Measurements from ENCODE around the gene IZUMO1. TPM values are rescaled to one million over a fixed set of nuclear protein-coding genes. Genes with fewer than 3 reads are reported as not detected.
A peak's percentile ranks its signal among the peaks of the same experiment; 100 is the strongest.

The IZUMO1 gene
- total and polyA plus RNA-seq, 2 of the 8 experiments (the other 6 are each of a cell fraction or from before 2014, with no cell fraction given): 0.33 to 1.8 TPM

GRCh38 chr19:48752496-48753365 lies 6.0 kb upstream of the IZUMO1 start, which contains the start of gene FUT1 (continued):
- TF ChIP-seq HDAC2 (IDR thresholded peaks at IDR 0.05; ENCODE audit: borderline replicate concordance in 1 of 2, low read depth in 2 of 2, low read length in 2 of 2): peak in 1 of 2 experiments; percentile 6; a peak in 1 of 4 replicates
- peak; percentile 45; the same call in 1 of the 2 replicates for TF ChIP-seq PHF8 (conservative IDR thresholded peaks at IDR 0.05; ENCODE audit: low read depth, low read length)
- peak; percentile 88 for TF ChIP-seq BACH1 (IDR thresholded peaks at IDR 0.05; ENCODE audit: low read length)
- no peak for TF ChIP-seq SIRT6 (IDR thresholded peaks at IDR 0.05; ENCODE audit: low read length)
- peak; percentile 94 for TF ChIP-seq TCF12 (IDR thresholded peaks at IDR 0.05; ENCODE audit: low read depth, low read length)
- no peak for TF ChIP-seq JUN (IDR thresholded peaks at IDR 0.05; ENCODE audit: low read depth, low read length)
- TF ChIP-seq EZH2 (IDR thresholded peaks at IDR 0.05; ENCODE audit: low read depth, low read length, severe bottlenecking): no peak
- TF ChIP-seq GTF2F1 (IDR thresholded peaks at IDR 0.05; ENCODE audit: borderline replicate concordance, low read depth, low read length): no peak
- TF ChIP-seq ATF2 (IDR thresholded peaks at IDR 0.05; ENCODE audit: low read length): no peak
- TF ChIP-seq YY1 (IDR thresholded peaks at IDR 0.05; ENCODE audit: low read depth, low read length): peak; percentile 81
- TF ChIP-seq SRF (IDR thresholded peaks at IDR 0.05; ENCODE audit: low read depth, low read length): 0 out of 2 replicates have a peak, but pooled peaks have one; percentile 2
- peak; percentile 81; the same call in 1 of the 2 replicates for TF ChIP-seq EGR1 (IDR thresholded peaks at IDR 0.05; ENCODE audit: borderline replicate concordance, low read depth, low read length)
- peak; percentile 78 for TF ChIP-seq MAX (IDR thresholded peaks at IDR 0.05)
- TF ChIP-seq SIN3A (conservative IDR thresholded peaks at IDR 0.05 in 1 of 2, IDR thresholded peaks at IDR 0.05 in 1 of 2; ENCODE audit: low read depth in 1 of 2, low read length in 2 of 2): peak in 1 of 2 experiments; percentile 69; a peak in 1 of 4 replicates
- peak; percentile 35 for TF ChIP-seq TAF7 (optimal IDR thresholded peaks at IDR 0.05; ENCODE audit: borderline replicate concordance, low read depth, low read length)
- TF ChIP-seq KDM5A (IDR thresholded peaks at IDR 0.05; ENCODE audit: low read length): 0 out of 2 replicates have a peak, but pooled peaks have one; percentile 20
- peak; percentile 36; the same call in 1 of the 2 replicates for TF ChIP-seq RBBP5 (IDR thresholded peaks at IDR 0.05; ENCODE audit: borderline replicate concordance, low read depth, low read length)
- TF ChIP-seq CREB1 (IDR thresholded peaks at IDR 0.05): peak; percentile 95
- TF ChIP-seq BRCA1 (IDR thresholded peaks at IDR 0.05; ENCODE audit: low read depth, low read length): no peak
- TF ChIP-seq TEAD4 (IDR thresholded peaks at IDR 0.05; ENCODE audit: low read depth, low read length): no peak
- TF ChIP-seq KDM4A (IDR thresholded peaks at IDR 0.05; ENCODE audit: low read depth, low read length, severe bottlenecking): peak; percentile 77
